ENCODE measurements around the gene ATP11A.

DNA sequence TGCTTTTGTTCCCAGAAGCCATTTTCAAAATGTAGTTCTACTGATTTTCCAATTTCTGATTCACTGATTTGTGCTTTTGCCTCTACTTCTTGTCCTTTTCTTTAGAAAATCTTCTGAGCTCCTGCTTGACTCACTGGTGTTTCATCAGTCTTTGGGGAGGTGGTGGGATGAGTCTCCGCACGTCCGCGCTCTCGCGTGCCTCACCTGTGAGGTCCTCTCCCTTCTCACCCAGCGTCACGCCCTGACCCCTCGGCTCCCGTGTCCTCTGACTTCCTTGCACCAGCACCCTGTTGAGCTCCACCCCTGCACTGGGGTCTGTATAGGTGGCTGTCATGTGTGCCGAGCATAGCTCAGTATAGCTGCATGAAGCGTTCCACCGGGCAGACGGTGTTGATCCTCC, 226.5 kb downstream of the ATP11A start:
- TF ChIP-seq POLR2A (IDR thresholded peaks at IDR 0.05; ENCODE audit: low read depth, low read length) (no peak), CTCF (IDR thresholded peaks at IDR 0.05; ENCODE audit: extremely low read depth in 1 of 2, insufficient read depth in 1 of 2, low read depth in 1 of 2, low read length in 2 of 2) (no peak), POLR2AphosphoS5 (IDR thresholded peaks at IDR 0.05; ENCODE audit: insufficient read depth, low read depth, low read length) (no peak), EZH2 (IDR thresholded peaks at IDR 0.05; ENCODE audit: borderline replicate concordance, low read depth, low read length, severe bottlenecking) (no peak)

All from endothelial cell of umbilical vein (primary cell).